ENCODE measurements around the gene UPK2. TPM values are rescaled to one million over a fixed set of nuclear protein-coding genes. Genes with fewer than 3 reads are reported as not detected.
"Not testable (repeated sequence)": the region's sequence is repeated elsewhere in the genome, so short reads cannot be mapped to it uniquely, and the experiment has no call there.

The UPK2 gene
- total RNA-seq, 1 donor from 2014 or later: 2.2 TPM

DNA sequence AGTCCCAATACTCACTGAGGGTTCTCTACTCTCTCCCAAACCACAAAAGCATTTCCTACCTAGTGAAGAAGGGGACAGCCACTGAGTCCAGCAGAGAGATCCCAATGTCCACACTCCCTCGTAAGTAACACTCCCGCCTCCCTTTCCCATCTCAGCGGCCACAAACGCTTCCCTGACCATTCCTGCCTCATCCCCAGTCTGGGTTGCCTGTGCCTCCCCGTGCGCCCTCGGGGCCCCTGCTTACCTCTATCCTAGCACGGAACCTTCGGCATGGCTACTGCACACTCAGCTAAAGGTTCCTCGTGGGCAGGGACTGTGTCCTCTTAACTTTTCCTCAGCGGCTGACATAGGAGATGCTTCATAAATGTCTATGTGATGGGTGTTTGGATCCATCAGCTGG lies 1.5 kb downstream of the UPK2 start:
- Mint-ChIP-seq H3K36me3 (no peaks in the 10 kb centered on the region), H3K4me1 (peaks cover 14% of the 10 kb centered on the region), H3K27ac (no peak overlapping the region), H3K27me3 (ENCODE audit: low read depth) (peaks cover 16% of the 10 kb centered on the region), H3K9me3 (no peaks in the 10 kb centered on the region), H3K4me3 (no peak overlapping the region)
- no peak for DNase-seq (ENCODE audit: low spot score in 2 of 2, unreplicated experiment in 2 of 2)
- TF ChIP-seq, protein P1, sequence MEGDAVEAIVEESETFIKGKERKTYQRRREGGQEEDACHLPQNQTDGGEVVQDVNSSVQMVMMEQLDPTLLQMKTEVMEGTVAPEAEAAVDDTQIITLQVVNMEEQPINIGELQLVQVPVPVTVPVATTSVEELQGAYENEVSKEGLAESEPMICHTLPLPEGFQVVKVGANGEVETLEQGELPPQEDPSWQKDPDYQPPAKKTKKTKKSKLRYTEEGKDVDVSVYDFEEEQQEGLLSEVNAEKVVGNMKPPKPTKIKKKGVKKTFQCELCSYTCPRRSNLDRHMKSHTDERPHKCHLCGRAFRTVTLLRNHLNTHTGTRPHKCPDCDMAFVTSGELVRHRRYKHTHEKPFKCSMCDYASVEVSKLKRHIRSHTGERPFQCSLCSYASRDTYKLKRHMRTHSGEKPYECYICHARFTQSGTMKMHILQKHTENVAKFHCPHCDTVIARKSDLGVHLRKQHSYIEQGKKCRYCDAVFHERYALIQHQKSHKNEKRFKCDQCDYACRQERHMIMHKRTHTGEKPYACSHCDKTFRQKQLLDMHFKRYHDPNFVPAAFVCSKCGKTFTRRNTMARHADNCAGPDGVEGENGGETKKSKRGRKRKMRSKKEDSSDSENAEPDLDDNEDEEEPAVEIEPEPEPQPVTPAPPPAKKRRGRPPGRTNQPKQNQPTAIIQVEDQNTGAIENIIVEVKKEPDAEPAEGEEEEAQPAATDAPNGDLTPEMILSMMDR (IDR thresholded peaks at IDR 0.05; ENCODE audit: unreplicated experiment): no peak

GRCh38 chr11:118957968-118958367 lies 1.9 kb downstream of the UPK2 start:
- no peak overlapping the region for H3K27ac Mint-ChIP-seq
- no peaks in the 10 kb centered on the region for H3K36me3 Mint-ChIP-seq
- H3K27me3 Mint-ChIP-seq (ENCODE audit: low read depth): peaks cover 14% of the 10 kb centered on the region

GRCh38 chr11:118958577-118958976 lies 2.5 kb downstream of the UPK2 start:
- no peak for DNase-seq (ENCODE audit: low spot score in 2 of 2, unreplicated experiment in 2 of 2)
- TF ChIP-seq, protein P1 (IDR thresholded peaks at IDR 0.05; ENCODE audit: unreplicated experiment): no peak
- Mint-ChIP-seq H3K9me3 (no peaks in the 10 kb centered on the region), H3K4me3 (no peak overlapping the region), H3K27ac (no peak overlapping the region), H3K4me1 (peaks cover 14% of the 10 kb centered on the region), H3K27me3 (ENCODE audit: low read depth) (peaks cover 9% of the 10 kb centered on the region), H3K36me3 (no peaks in the 10 kb centered on the region)

More at GRCh38 chr11:118957968-118958367, 1.9 kb downstream of the UPK2 start:
- Mint-ChIP-seq H3K9me3 (no peaks in the 10 kb centered on the region), H3K4me3 (no peak overlapping the region), H3K4me1 (peaks cover 14% of the 10 kb centered on the region)
- no peak for DNase-seq (ENCODE audit: low spot score in 2 of 2, unreplicated experiment in 2 of 2)
- TF ChIP-seq, protein P1 (IDR thresholded peaks at IDR 0.05; ENCODE audit: unreplicated experiment): no peak

- DNase-seq (ENCODE audit: low spot score in 2 of 2, unreplicated experiment in 2 of 2): no peak
- Mint-ChIP-seq H3K36me3 (no peaks in the 10 kb centered on the region), H3K27me3 (ENCODE audit: low read depth) (peaks cover 5% of the 10 kb centered on the region), H3K4me1 (peaks cover 4% of the 10 kb centered on the region), H3K27ac (no peak overlapping the region), H3K4me3 (no peak overlapping the region), H3K9me3 (no peaks in the 10 kb centered on the region)
- TF ChIP-seq, protein P1 (IDR thresholded peaks at IDR 0.05; ENCODE audit: unreplicated experiment): no peak
Measured at GRCh38 chr11:118961189-118961588, 5.1 kb downstream of the UPK2 start.

GRCh38 chr11:118961591-118961990 lies 5.5 kb downstream of the UPK2 start:
- TF ChIP-seq, protein P1 (IDR thresholded peaks at IDR 0.05; ENCODE audit: unreplicated experiment): no peak
- no peaks in the 10 kb centered on the region for H3K4me1 Mint-ChIP-seq

GRCh38 chr11:118969508-118969907 lies 13.4 kb downstream of the UPK2 start:
- DNase-seq (ENCODE audit: low spot score in 2 of 2, unreplicated experiment in 2 of 2); H3K9me3 Mint-ChIP-seq; H3K36me3 Mint-ChIP-seq; H3K27ac Mint-ChIP-seq; H3K4me1 Mint-ChIP-seq; H3K4me3 Mint-ChIP-seq; H3K27me3 Mint-ChIP-seq (ENCODE audit: low read depth): not testable (repeated sequence)

More at GRCh38 chr11:118961591-118961990, 5.5 kb downstream of the UPK2 start:
- Mint-ChIP-seq H3K4me3 (no peak overlapping the region), H3K9me3 (no peaks in the 10 kb centered on the region), H3K27me3 (ENCODE audit: low read depth) (peaks cover 2% of the 10 kb centered on the region), H3K27ac (no peak overlapping the region), H3K36me3 (no peaks in the 10 kb centered on the region)
- DNase-seq (ENCODE audit: low spot score in 2 of 2, unreplicated experiment in 2 of 2): no peak

Data from mesothelial cell of epicardium (in vitro differentiated cells).